GM12872 (cell line): ENCODE data around the gene OR1K1.

ENCODE experiments used
- TF ChIP-seq, protein P1 (sequence below): IDR thresholded peaks from 3 replicates; pipeline ENCODE4 v1.5.1; 2011; ENCODE audit warnings: low read depth, mild to moderate bottlenecking, low read length, moderate library complexity; ENCODE audit not compliant: insufficient read depth

OR1K1 gene

DNA sequence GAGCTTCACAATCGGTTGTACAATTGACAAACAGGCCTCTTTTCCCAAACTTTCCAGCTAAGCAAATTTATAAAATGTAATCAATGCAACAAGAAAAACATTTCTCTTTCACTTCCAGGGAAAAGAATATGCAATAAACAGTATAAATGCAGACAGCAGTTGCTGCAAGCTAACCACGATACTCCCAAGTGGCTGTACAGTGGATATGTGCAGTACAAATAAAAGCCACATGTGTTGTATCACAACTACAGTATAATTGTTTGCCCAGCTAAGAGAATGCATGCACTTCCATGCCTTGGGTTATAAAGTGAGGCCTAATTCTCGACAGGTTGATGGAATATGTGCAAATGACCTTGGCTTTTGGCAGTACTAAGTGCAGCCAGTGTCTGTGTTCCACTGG lies 45.2 kb downstream of the OR1K1 start:
- TF ChIP-seq, protein P1, sequence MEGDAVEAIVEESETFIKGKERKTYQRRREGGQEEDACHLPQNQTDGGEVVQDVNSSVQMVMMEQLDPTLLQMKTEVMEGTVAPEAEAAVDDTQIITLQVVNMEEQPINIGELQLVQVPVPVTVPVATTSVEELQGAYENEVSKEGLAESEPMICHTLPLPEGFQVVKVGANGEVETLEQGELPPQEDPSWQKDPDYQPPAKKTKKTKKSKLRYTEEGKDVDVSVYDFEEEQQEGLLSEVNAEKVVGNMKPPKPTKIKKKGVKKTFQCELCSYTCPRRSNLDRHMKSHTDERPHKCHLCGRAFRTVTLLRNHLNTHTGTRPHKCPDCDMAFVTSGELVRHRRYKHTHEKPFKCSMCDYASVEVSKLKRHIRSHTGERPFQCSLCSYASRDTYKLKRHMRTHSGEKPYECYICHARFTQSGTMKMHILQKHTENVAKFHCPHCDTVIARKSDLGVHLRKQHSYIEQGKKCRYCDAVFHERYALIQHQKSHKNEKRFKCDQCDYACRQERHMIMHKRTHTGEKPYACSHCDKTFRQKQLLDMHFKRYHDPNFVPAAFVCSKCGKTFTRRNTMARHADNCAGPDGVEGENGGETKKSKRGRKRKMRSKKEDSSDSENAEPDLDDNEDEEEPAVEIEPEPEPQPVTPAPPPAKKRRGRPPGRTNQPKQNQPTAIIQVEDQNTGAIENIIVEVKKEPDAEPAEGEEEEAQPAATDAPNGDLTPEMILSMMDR, result no peak

DNA sequence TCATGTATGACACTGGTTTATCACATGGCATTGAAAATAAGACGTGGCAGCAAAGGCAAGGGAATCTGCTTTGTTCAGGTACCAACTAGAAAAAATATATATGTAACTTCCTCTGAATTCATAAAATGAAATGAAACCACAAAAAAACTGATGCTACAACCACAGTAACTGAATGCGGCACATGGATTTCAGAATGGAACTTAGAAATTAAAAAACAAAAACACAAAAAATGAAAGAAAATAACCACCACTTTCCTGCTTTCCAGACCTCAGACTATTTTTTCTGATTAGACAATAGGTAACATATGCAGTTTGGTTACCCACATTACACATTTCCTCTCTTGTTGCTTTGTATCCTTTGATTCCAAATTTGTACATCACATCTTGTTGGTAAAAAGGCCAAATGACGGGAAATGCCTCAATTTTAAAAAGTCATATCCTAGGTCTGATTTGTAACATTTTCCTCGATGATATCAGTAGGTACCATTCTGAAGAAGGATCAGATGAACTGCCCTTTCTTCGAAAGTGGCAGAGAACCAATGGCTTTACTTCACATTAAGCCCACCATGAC lies 46.5 kb downstream of the OR1K1 start:
- TF ChIP-seq, protein P1, result no peak

DNA sequence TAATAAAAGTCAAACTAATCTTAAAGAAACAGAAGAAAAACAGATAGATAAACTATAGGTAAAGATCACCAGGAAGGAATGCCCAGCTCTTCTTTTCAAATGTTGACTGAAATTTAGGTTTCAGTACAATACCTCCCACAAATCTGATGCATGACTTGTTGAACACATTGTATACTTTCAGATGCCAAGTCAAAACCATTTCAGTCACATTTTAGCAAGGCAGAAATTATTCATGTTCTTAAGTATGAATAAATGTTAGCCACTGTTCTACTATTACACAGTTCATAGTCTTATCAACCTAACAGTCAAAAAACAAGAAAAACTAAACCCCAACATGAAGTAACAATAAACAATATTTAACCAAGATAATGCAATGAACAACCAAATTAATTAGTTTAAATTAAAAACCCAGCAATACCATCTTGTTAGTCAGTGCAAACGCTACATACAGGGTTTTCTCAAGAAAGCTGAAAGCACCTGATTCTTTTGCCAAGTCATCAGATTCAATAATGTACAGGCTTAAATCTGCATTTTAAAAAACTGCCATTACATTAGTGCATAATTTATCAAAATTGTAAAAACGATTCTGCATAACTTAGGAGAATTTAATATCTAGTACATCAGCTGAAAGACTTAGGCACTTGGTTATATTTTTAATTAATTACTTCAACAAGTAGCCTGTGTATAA lies 48.5 kb downstream of the OR1K1 start:
- TF ChIP-seq, protein P1, result no peak
